Stimulated activated CD8-positive, alpha-beta memory T cell treated with anti-CD3 and anti-CD28 coated beads, Interleukin-2, amount 100 ng/mL, for 1 hour (primary cell): Measurements from ENCODE around the gene COG2.
"Not testable (repeated sequence)": the region's sequence is repeated elsewhere in the genome, so short reads cannot be mapped to it uniquely, and the experiment has no call there.

Source experiments
- DNase-seq, 2 donors: peaks; one replicate each; pipeline ENCODE4 v3.0.0-alpha.2; 2020; ENCODE audit warnings: low read depth in 2 of 2

COG2 gene

DNA sequence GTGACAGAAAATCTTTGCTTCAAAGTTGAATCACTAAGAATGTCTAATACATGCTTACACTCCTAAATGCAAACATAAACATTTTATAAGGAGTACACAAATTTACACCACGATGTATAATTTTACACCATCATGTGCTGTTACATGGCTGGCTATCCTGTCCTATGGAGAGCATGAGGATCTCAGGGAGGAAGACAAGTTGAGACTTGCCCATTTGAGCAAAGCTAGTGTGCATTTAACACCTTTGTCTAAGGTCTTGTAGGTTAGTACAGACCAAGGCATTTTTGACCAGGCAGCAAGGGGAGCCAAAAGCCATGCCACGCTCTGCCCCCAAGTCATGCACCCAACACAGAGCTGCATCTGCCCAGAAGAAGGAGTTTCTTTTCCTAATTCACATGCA lies 14.5 kb upstream of the COG2 start:
- no peak for DNase-seq

- no peak for DNase-seq
Measured at GRCh38 chr1:230629511-230629910, 12.8 kb upstream of the COG2 start.

DNA sequence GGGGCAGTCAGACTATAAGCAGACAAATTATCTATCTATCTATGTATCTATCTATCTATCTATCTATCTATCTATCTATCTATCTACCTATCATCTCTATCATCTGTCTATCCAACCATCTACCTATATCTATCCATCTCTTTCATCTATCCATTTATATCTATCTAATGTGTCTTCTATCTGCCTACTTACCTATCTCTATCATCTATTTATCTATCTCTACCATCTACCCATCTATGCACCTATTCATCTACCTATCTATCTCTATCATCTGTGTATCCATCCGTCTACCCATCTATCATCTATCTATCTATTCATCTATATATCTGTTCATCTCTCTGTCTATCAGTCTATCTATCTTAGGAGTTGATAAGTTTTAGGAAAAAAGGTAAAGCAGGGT lies 10.8 kb upstream of the COG2 start:
- no peak for DNase-seq

DNA sequence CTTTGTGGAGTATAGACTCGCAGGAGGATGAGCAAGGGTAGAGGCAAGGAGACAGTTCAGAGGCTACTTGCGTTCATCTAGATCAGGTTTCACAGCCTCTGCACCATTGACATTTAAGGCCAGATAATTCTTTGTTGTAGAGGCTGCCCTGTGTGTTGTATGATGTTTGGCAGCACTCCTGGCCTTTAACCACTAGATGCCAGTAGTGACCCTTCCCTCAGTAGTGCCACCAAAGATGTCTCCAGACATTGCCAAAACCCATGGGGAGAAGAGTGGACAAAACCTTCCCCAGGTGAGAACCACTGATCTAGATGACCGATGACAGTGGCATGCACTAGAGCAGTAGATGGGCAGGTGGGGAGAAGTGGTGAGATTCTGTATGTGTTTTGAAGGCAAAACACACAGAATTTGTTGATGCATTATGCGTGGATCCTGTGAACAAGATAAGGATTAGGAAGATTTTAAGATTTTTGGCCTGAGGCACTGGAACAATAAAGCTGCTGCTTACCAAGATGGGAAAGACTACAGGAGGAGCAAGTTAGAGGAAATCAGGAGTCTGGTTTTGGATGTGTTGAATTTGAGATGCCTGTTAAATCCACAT lies 9.9 kb upstream of the COG2 start:
- DNase-seq: no peak

- no peak for DNase-seq
Measured at GRCh38 chr1:230633469-230633868, 8.8 kb upstream of the COG2 start.

DNA sequence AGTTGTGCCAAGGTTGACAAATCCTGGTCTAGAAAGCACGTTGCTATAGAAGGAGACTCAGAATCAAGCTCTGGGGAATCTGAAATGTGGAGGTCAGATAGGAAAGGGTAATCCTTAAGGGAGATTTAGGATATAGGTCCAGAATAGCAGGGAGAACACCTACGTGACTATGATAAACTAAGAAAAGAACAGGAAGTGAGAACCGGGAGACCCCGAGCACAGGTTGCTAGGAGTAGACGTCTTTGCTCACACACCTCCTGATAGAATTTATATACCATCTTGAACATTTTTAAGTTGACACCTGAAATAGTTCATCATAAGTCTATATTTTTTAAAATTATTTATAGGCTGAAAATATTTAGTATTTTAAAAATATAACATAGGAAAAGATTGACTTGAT lies 7.9 kb upstream of the COG2 start:
- DNase-seq: no peak

GRCh38 chr1:230636575-230637148 lies 5.6 kb upstream of the COG2 start:
- DNase-seq: no peak

- DNase-seq: no peak
Measured at GRCh38 chr1:230639714-230640209, 2.5 kb upstream of the COG2 start.

- no peak for DNase-seq
Measured at GRCh38 chr1:230641346-230641745, 935 bp upstream of the COG2 start.

DNA sequence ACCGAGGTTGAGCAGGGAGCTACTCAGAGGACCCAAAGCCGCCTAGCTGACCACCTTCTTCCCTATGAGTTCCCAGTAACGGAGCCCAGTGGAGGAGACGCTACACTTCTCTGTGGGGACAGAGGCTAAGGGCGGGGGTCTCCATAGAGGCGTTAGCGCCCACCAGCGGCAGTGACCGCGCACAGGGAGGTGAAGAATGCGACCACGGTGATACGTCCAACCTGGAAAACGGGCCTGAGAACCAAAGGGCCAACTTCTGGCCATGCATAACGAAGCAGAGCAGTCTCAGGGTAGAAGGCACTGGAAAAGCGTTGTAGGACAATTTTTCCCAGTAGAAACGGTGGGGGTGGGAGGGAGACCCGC lies 400 bp upstream of the COG2 start:
- DNase-seq: no peak

GRCh38 chr1:230643908-230644307 lies 1.6 kb downstream of the COG2 start:
- no peak for DNase-seq

DNA sequence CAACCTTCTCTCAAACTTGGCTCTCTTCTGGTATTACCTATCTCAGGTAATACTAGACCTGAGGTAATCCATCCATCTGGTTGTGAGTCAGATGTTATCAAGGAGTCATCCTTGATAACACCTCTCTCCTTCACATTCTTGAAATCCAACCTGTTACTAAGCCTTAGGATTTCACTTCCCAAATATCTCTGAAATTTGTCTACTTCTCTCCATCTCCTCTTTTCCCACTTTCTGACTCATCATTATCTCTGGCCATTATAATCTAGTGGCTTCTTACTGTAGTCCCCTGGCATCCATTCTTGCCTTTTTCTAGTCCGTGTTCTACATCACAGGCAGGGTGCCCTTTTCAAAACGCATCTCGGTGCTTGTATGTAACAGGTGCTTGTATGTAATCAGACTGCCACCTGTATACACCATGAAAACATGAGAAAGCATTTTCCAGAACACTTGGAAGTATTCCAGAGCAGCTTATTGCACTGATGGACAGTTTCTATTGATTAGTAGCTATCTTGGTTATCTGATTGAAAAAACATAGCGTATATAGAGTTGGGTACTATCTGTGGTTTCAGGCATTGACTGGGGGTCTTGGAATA lies 4.5 kb downstream of the COG2 start:
- no peak for DNase-seq

DNA sequence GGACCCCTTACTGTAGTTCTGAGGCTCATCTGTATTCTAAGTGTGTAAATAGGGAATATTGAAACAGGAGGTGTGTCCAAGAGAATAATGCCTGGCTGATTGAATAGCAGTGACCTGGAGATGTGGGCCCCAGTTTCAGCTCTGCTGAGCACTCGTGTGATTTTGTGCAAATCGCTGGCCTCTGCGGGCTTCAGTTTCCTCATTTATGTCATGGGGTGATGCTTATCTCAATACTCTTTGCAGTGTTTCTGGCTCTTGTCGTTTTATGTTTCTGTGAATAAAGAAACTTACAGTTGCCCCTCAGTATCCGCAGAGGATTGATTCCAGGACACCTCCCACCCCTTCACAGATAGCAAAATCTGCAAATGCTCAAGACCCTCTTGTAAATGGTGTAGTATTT lies 5.0 kb downstream of the COG2 start:
- DNase-seq: no peak

- no peak for DNase-seq
Measured at GRCh38 chr1:230648114-230648513, 5.8 kb downstream of the COG2 start.

DNA sequence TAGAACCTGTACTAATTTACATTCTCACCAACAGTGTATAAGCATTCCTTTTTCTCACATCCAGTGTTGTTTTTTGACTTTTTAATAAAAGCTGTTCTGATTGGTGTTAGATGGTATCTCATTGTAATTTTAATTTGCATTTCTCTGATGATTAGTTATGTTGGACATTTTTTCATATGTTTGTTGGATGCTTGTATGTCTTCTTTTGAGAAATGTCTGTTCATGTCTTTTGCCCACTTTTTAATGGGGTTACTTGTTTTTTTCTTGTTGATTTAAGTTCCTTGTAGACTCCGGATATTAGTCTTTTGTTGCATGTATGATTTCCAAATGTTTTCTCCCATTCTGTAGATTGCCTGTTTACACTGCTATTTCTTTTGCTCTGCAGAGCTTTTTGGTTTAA lies 8.0 kb downstream of the COG2 start:
- no peak for DNase-seq

DNA sequence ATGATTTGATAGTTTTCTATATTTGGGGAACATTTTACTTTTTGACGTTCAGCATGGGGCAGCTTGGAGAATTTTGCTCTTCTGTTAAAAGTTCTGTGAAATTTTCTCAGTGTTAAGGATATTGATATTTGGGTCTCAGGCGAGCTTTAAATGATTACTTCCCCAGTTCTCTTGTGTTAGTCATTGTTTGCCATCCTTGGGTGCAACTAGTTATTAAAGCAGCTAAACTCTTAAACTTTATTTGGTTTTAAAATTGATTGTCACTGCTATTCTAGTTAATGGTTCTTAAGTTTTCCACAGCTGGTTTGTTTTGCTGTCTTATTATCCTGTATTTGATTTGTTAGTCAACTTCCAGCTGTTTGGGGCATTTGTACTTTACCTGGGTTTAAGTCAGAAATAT lies 9.0 kb downstream of the COG2 start:
- no peak for DNase-seq

DNA sequence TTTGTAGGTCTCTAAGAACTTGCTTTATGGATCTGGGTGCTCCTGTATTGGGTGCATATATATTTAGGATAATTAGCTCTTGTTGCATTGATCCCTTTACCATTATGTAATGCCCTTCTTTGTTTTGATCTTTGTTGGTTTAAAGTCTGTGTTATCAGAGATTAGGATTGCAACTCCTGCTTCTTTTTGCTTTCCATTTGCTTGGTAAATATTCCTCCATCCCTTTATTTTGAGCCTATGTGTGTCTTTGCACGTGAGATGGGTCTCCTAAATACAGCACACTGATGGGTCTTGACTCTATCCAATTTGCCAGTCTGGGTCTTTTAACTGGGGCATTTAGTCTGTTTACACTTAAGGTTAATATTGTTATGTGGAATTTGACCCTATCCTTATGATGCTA lies 14.4 kb downstream of the COG2 start:
- DNase-seq: not testable (repeated sequence)

DNA sequence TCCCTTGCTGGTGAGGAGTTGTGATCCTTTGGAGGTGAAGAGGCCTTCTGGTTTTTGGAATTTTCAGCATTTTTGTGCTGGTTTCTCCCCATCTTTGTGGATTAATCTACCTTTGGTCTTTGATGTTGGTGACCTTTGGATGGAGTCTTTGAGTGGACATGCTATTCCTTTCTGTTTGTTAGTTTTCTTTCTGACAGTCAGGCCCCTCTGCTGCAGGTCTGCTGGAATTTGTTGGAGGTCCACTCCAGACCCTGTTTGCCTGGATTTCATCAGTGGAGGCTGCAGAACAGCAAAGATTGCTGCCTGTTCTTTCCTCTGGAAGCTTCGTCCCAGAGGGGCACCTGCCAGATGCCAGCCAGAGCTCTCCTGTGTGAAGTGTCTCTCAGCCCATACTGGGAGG lies 15.8 kb downstream of the COG2 start:
- DNase-seq: not testable (repeated sequence)

DNA sequence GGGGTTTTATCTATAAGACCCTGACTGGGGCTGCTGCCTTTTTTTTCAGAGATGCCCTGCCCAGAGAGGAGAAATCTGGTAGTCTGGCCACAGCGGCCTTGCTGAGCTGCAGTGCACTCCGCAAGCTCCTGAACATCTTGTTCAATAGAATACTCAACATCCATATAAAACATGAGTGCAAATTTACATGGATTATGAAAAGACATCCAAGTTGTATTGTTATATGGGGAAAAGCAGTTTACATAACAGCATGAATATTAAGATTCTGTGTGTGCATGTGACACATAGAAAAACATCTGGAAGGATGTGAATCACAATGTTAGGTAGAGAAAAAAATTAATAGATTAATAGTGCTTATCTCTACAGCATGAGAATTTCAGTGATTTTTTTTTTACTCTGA lies 16.4 kb downstream of the COG2 start:
- DNase-seq: no peak

- DNase-seq: no peak
Measured at GRCh38 chr1:230661976-230662375, 19.7 kb downstream of the COG2 start.

GRCh38 chr1:230668227-230668626 lies 25.9 kb downstream of the COG2 start:
- DNase-seq: no peak

GRCh38 chr1:230669543-230669942 lies 27.3 kb downstream of the COG2 start:
- no peak for DNase-seq

DNA sequence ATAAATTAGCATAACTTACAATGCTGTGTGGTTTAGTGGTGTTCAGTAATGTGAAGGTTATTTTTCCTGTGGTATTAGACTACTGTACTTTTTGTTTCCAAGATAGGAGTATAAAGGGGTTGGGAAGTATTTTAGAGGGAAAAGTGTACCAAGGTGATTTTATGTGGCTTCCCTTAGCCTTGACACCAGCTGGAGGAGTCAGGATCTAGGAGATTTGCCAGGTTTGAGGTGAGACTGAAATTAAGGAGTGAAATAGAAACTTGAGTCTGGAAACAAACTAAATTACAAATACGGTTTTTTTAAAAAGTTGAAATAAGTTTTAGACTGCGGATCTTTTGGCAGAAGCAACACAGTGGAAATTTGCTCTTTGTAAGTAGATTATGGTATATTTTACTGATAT lies 32.3 kb downstream of the COG2 start:
- DNase-seq: no peak

DNA sequence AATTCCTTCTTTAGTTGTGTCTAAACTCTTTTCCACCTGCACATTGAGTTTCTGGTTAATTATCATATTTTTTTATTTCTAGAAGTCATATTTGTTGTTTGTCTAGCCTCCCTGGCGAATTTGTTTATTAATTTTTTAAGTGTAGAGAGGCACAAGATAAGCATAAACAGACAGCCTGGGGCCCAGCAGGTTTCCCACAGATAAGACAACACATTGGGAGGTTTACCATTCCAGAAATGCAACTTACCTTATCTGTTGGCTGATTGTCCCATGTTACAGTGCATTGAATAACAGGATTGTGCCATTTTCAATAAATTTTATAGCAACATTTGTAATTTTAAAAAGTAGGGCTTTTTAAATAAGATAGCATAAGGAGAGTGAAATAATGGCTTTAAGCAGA lies 34.9 kb downstream of the COG2 start:
- DNase-seq: no peak
